Measurements from ENCODE around the gene PNMT. TPM values are rescaled to one million over a fixed set of nuclear protein-coding genes. Genes with fewer than 3 reads are reported as not detected.

PNMT gene
- total and polyA plus RNA-seq, 2 of the 13 experiments (the other 11 are each of a cell fraction or from before 2014, with no cell fraction given) = 0.25 TPM; not detected in 1

DNA sequence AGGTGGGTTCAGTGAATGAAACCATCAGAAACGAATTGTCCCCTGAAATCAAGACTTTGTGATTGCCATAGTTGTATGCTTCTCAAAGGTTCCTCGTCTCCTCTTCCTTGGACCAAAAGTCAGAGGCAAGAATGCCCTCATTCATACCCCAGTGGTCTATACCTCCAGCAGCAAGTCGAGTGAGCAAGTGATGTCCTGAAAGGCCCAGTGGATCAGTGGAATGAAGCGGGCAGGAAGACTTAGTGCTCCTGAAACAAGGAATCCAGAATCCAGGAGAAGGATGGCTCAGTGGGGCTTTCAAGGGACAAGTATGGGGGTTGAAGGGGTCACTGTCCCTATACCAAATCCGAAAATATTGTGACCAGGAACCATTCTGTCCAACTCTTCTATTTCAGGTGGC is 26.3 kb downstream of the PNMT start:
- no peak for TF ChIP-seq JUN (CRISPR knock-in tag; IDR thresholded peaks at IDR 0.05)
- TF ChIP-seq NFKBIZ (CRISPR knock-in tag; IDR thresholded peaks at IDR 0.05) = 0 out of 2 replicates have a peak, but pooled peaks have one; percentile 5
- TF ChIP-seq, protein P1, sequence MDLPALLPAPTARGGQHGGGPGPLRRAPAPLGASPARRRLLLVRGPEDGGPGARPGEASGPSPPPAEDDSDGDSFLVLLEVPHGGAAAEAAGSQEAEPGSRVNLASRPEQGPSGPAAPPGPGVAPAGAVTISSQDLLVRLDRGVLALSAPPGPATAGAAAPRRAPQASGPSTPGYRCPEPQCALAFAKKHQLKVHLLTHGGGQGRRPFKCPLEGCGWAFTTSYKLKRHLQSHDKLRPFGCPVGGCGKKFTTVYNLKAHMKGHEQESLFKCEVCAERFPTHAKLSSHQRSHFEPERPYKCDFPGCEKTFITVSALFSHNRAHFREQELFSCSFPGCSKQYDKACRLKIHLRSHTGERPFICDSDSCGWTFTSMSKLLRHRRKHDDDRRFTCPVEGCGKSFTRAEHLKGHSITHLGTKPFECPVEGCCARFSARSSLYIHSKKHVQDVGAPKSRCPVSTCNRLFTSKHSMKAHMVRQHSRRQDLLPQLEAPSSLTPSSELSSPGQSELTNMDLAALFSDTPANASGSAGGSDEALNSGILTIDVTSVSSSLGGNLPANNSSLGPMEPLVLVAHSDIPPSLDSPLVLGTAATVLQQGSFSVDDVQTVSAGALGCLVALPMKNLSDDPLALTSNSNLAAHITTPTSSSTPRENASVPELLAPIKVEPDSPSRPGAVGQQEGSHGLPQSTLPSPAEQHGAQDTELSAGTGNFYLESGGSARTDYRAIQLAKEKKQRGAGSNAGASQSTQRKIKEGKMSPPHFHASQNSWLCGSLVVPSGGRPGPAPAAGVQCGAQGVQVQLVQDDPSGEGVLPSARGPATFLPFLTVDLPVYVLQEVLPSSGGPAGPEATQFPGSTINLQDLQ (CRISPR knock-in tag; IDR thresholded peaks at IDR 0.05) = no peak
- 0 out of 2 replicates have a peak, but pooled peaks have one; percentile 35 for TF ChIP-seq SP4 (CRISPR knock-in tag; IDR thresholded peaks at IDR 0.05)
- 0 out of 2 replicates have a peak, but pooled peaks have one; percentile 10 for TF ChIP-seq IKZF5 (CRISPR knock-in tag; IDR thresholded peaks at IDR 0.05)
- peak; percentile 62; the same call in 1 of the 2 replicates for TF ChIP-seq ZNF572 (CRISPR knock-in tag; IDR thresholded peaks at IDR 0.05)
- no peak for TF ChIP-seq ZBTB34 (CRISPR knock-in tag; IDR thresholded peaks at IDR 0.05)
- TF ChIP-seq ZNF292 (CRISPR knock-in tag; IDR thresholded peaks at IDR 0.05; ENCODE audit: borderline replicate concordance, low read depth) = no peak
- POLR2A ChIA-PET = interaction anchor here (0.9 to 4.4 kb wide), 20 partner anchors 8 to 994 kb away, joined by 3 to 96 read pairs (median 12); partner anchors contain the start of genes GRB7, MED1, MIEN1 and PGAP3

More for the DNA sequence above, 26.3 kb downstream of the PNMT start:
- peak overlapping the region; percentile 13 to 77 (median 27) for H3K4me3 ChIP-seq (replicated peaks in 1 of 3; ENCODE audit: insufficient read depth in 1 of 3, low read depth in 2 of 3, low read length in 3 of 3)
- peaks cover 7% of the 10 kb centered on the region for H3K79me2 ChIP-seq (ENCODE audit: insufficient read depth, low read length)
- in situ Hi-C loops (cut with HindIII; ENCODE audit: extremely low pct_ligation_motif_present, low pct_unique_long_range_greater_than_20kb) (no loop called here), intact Hi-C loops (cut with micrococcal nuclease; ENCODE audit: unreplicated experiment) (loop anchor here (2.0 kb wide), 2 partner anchors 24 to 36 kb away; partner anchors contain the start of gene MIEN1)
- peak overlapping the region; percentile 100 for H3K4me2 ChIP-seq (ENCODE audit: low read depth, low read length)
- CTCF ChIA-PET (ENCODE audit: low intra/inter-chr PET ratio, low total read pairs) = no interaction called here
- no peaks in the 10 kb centered on the region for H4K20me1 ChIP-seq (ENCODE audit: insufficient read depth, low read length)
- H3K36me3 ChIP-seq (replicated peaks in 1 of 2; ENCODE audit: control insufficient read depth in 1 of 2, insufficient read depth in 2 of 2, low read length in 2 of 2) = no peaks in the 10 kb centered on the region
- peak overlapping the region; percentile 96 for H3K9ac ChIP-seq (ENCODE audit: insufficient read depth, low read depth, low read length)
- H3K9me3 ChIP-seq (ENCODE audit: low read length) = no peaks in the 10 kb centered on the region
- ATAC-seq (no peak), FAIRE-seq (no peak), DNase-seq (ENCODE audit: low spot score) (no peak)
- 57% methylated on average over 5 of the region's 5 CpGs for WGBS (ENCODE audit: low lambda C conversion rate)
- H2AFZ ChIP-seq (ENCODE audit: low read length) = peak overlapping the region; percentile 37
- BruUV-seq (replicated peaks) = no TSS peak
- H3K4me1 ChIP-seq (ENCODE audit: insufficient read depth, low read length) = peaks cover 64% of the 10 kb centered on the region
- H3K27ac ChIP-seq (ENCODE audit: extremely low read length, insufficient read depth, low read length) = peak overlapping the region; percentile 99
- no peaks in the 10 kb centered on the region for H3K27me3 ChIP-seq (ENCODE audit: control insufficient read depth in 1 of 2, insufficient read depth in 2 of 2, low read length in 2 of 2)
